ENCODE data around the gene SLC1A5.
"Not testable (repeated sequence)": the region's sequence is repeated elsewhere in the genome, so short reads cannot be mapped to it uniquely, and the experiment has no call there.

SLC1A5 gene

GRCh38 chr19:46773018-46773399 lies 15.4 kb downstream of the SLC1A5 start:
- in situ Hi-C loops (cut with HindIII; ENCODE audit: low sequenced_read_pairs), result no loop called here

- in situ Hi-C loops (cut with HindIII; ENCODE audit: low sequenced_read_pairs), result no loop called here
These were observed 16.0 kb downstream of the SLC1A5 start for GRCh38 chr19:46772170-46773017.

- in situ Hi-C loops (cut with HindIII; ENCODE audit: low sequenced_read_pairs), result not testable (repeated sequence)
These were observed 19.6 kb downstream of the SLC1A5 start for GRCh38 chr19:46768746-46769145.

GRCh38 chr19:46766569-46767317 lies 21.7 kb downstream of the SLC1A5 start:
- in situ Hi-C loops (cut with HindIII; ENCODE audit: low sequenced_read_pairs), result no loop called here

- in situ Hi-C loops (cut with HindIII; ENCODE audit: low sequenced_read_pairs), result no loop called here
These were observed 23.5 kb downstream of the SLC1A5 start for GRCh38 chr19:46764817-46765291.

- in situ Hi-C loops (cut with HindIII; ENCODE audit: low sequenced_read_pairs), result no loop called here
These were observed 26.0 kb downstream of the SLC1A5 start for GRCh38 chr19:46762245-46762890.

- in situ Hi-C loops (cut with HindIII; ENCODE audit: low sequenced_read_pairs), result no loop called here
These were observed 27.0 kb downstream of the SLC1A5 start for GRCh38 chr19:46761418-46761831.

GRCh38 chr19:46760897-46761296 lies 27.5 kb downstream of the SLC1A5 start:
- in situ Hi-C loops (cut with HindIII; ENCODE audit: low sequenced_read_pairs), result not testable (repeated sequence)

- in situ Hi-C loops (cut with HindIII; ENCODE audit: low sequenced_read_pairs), result no loop called here
These were observed 28.0 kb downstream of the SLC1A5 start for GRCh38 chr19:46760363-46760762.

GRCh38 chr19:46759817-46760333 lies 28.5 kb downstream of the SLC1A5 start:
- in situ Hi-C loops (cut with HindIII; ENCODE audit: low sequenced_read_pairs), result no loop called here

GRCh38 chr19:46759206-46759605 lies 29.2 kb downstream of the SLC1A5 start:
- in situ Hi-C loops (cut with HindIII; ENCODE audit: low sequenced_read_pairs), result no loop called here

- in situ Hi-C loops (cut with HindIII; ENCODE audit: low sequenced_read_pairs), result no loop called here
These were observed 31.9 kb downstream of the SLC1A5 start for GRCh38 chr19:46756544-46756888.

GRCh38 chr19:46755853-46756543 lies 32.4 kb downstream of the SLC1A5 start:
- in situ Hi-C loops (cut with HindIII; ENCODE audit: low sequenced_read_pairs), result no loop called here

GRCh38 chr19:46755077-46755852 lies 33.1 kb downstream of the SLC1A5 start:
- in situ Hi-C loops (cut with HindIII; ENCODE audit: low sequenced_read_pairs), result no loop called here

GRCh38 chr19:46753420-46754155 lies 34.8 kb downstream of the SLC1A5 start:
- in situ Hi-C loops (cut with HindIII; ENCODE audit: low sequenced_read_pairs), result no loop called here

- in situ Hi-C loops (cut with HindIII; ENCODE audit: low sequenced_read_pairs), result loop anchor here (10.0 kb wide), 1 partner anchor 216 kb away; no protein-coding TSS in a partner anchor
These were observed 39.9 kb downstream of the SLC1A5 start for GRCh38 chr19:46748325-46749109.

- in situ Hi-C loops (cut with HindIII; ENCODE audit: low sequenced_read_pairs), result loop anchor here (10.0 kb wide), 1 partner anchor 218 kb away; no protein-coding TSS in a partner anchor
These were observed 41.9 kb downstream of the SLC1A5 start, which contains the start of gene STRN4 for GRCh38 chr19:46746281-46747057. Gene STRN4, minus strand, starts transcription at chr19:46746450. Its CDS starts 20 bp downstream, at chr19:46746430.

Measured in DLD1 (cell line).